HG02973 (cell line): ENCODE measurements around the gene CSK.

ENCODE experiments used
- ATAC-seq: cut with Tn5 transposase; IDR thresholded peaks from one replicate; pipeline ENCODE4 v1.9.1; 2021; ENCODE audit warnings: moderate library complexity; ENCODE audit not compliant: unreplicated experiment

CSK gene

GRCh38 chr15:74799856-74800558 lies 18.1 kb downstream of the CSK start:
- peak; percentile 50 for ATAC-seq

DNA sequence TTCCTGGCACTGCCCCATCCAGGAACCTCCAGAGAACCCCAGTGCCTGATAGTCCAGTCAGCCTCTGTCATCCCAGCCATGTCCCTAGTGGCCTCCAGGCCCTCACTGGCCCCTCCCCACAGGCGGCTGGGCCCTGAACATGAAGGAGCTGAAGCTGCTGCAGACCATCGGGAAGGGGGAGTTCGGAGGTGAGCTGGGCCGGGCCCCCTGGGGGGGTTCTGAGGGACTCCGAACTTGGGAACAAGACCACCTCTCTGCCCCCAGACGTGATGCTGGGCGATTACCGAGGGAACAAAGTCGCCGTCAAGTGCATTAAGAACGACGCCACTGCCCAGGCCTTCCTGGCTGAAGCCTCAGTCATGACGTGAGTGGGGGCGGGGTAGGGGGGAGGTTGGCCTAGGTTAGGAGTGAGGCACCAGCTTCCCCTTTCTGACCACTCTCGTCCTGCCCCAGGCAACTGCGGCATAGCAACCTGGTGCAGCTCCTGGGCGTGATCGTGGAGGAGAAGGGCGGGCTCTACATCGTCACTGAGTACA lies 18.7 kb downstream of the CSK start:
- no peak for ATAC-seq

GRCh38 chr15:74801311-74801997 lies 19.6 kb downstream of the CSK start:
- no peak for ATAC-seq

GRCh38 chr15:74802290-74802689 lies 20.4 kb downstream of the CSK start:
- ATAC-seq, result no peak

GRCh38 chr15:74802862-74803447 lies 21.1 kb downstream of the CSK start:
- ATAC-seq, result no peak

DNA sequence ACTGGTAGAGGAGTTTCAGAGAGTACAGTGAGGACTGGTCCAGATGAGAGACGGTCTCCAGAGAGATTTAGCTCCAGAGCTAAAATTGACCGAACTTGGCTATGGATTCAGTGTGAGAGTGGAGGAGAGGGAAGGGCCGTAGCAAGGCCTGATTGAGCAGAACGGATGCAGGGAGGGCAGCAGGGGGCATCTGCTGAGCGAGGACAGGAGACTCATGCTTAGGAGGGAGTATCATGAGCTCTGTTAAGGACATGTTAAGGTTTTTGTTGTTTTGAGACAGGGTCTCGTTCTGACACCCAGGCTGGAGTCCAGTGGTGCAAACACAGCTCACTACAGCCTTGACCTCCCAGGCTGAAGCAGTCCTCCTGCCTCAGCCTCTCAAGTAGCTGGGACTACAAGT lies 23.1 kb downstream of the CSK start:
- ATAC-seq, result no peak

DNA sequence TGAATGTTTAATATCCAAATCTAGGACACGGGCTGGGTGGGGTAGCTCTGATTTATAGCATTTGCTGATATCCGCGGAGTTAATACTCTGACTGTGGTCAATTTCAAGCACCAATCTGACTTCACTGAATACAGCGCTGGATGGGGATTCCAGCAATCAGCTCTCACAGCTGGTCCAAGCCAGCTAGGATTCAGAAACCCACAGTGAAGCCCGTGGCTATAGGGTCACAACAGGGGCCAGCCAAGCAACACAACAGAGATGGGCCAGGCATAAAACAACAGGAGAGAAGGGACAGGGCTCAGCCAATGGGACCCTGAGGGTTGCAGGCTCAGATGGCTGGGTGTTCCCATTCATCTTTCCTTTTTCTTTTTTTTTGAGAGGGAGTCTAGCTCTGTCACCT lies 25.4 kb downstream of the CSK start:
- no peak for ATAC-seq

GRCh38 chr15:74808078-74808839 lies 26.4 kb downstream of the CSK start:
- ATAC-seq, result no peak

- ATAC-seq, result no peak
Observed at GRCh38 chr15:74808840-74809229, 27.0 kb downstream of the CSK start.

GRCh38 chr15:74809242-74809641 lies 27.4 kb downstream of the CSK start:
- no peak for ATAC-seq

DNA sequence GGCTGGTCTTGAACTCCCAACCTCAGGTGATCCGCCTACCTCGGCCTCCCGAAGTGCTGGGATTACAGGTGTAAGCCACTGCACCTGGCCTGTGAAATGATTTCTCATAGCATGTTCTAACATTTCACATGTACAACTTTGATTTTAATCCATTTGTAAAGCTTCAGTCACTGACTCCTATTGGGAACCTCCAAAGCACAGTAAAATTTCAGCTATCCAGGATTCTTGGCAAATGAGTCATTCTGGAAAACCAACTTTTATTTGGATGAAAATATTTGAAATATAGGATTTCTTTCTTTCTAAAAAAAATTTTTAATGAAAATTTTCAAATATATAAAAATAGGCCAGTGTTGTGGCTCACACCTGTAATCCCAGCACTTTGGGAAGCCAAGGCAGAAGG lies 28.1 kb downstream of the CSK start:
- ATAC-seq, result no peak

GRCh38 chr15:74812533-74812932 lies 30.7 kb downstream of the CSK start, which contains the start of gene LMAN1L:
LMAN1L (plus strand) TSS chr15:74812835; CDS start chr15:74812855, 20 bp downstream.
- ATAC-seq, result no peak

DNA sequence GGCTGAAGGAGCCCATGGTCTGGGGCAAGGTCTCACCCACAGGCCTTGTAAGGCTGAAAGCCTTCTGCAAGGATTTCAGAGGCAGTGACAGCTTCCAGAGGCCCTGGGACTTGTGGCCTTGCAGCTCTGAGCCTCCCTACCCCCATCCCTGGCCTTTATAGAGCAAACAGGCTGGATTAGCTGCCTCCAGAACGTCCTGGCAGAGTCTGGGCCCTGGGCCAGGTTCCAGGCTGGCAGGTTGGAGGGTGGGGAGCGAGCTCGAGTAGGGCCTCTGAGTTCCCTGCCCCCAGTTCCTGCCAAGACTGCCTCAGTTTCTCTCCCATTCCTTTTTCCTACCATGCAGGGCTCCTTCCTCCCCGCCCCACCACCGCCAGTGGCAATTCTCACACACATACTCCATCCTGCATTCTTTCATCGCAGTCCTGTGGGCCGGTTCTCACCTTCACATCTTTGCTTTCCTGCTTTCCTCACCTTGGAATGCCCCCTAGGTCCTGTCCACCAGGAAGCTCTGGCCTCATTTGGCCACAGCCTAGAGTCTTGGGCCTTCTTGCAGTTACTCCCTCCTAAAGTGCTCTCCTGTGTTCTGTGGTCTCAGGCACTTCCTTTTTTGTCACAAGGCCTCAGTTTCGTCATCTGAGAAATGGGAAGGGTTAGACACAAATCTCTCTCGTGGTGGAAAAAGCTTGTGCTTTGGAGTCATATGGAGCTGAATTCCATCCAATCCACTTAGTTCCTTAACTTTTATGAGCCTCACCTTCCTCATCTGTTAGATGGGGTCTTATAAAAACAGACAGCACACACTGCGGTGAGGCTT lies 33.4 kb downstream of the CSK start:
- ATAC-seq, result no peak

GRCh38 chr15:74815961-74816360 lies 34.1 kb downstream of the CSK start:
- ATAC-seq, result no peak

DNA sequence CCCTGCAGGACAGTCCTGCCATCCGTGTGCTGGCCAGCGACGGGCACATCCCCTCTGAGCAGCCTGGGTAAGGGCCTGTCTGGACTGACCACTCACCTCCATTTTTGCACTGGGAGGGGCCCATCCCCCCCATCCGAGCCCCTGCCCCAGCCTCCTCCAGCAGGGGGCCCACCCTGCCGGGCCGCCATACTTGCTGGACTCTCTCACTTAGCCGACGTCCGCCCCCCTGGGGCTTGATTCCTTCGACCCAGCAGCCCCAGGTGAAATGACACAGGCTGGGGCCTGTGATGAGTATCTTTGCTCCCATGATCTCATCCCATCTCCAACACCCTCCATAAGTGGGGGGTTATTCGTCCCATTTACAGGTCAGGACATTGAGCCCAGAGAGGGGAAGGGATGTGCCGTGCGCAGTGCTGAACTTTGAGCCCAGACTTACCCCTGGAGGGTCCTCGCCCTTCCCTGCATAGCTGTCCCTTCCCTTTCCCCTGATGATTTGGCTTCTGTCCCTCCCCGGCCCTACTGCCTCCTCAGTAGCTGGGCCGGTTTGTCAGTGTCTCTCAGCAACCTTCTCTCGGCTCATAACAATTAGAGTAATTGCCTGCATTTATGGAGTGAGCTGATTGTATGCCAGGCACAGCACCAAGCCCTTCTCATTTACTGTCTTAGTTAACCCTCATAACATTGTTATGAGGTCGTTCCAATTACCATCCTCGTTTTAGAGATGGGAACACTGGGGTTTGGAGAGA lies 34.9 kb downstream of the CSK start:
- ATAC-seq, result no peak

DNA sequence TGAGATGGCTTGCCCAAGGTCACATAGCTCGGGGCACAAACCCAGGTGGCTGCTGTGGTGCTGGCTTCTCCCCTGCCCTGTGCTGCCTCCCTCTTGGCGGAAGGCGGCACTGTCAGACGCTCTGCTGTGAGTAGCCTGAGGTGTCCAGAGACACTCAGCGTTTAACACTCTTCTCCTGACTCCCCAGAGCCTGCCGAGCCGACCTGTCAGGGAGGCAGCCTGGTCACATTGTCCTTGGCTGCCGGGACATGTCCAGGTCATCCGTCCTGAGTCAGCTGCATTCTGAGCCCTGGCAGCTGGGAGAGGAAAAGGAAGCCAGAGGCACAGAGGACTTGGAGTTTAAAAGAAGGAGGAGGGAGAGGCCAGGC lies 35.5 kb downstream of the CSK start:
- no peak for ATAC-seq

- no peak for ATAC-seq
Observed at GRCh38 chr15:74820056-74820455, 38.2 kb downstream of the CSK start.

DNA sequence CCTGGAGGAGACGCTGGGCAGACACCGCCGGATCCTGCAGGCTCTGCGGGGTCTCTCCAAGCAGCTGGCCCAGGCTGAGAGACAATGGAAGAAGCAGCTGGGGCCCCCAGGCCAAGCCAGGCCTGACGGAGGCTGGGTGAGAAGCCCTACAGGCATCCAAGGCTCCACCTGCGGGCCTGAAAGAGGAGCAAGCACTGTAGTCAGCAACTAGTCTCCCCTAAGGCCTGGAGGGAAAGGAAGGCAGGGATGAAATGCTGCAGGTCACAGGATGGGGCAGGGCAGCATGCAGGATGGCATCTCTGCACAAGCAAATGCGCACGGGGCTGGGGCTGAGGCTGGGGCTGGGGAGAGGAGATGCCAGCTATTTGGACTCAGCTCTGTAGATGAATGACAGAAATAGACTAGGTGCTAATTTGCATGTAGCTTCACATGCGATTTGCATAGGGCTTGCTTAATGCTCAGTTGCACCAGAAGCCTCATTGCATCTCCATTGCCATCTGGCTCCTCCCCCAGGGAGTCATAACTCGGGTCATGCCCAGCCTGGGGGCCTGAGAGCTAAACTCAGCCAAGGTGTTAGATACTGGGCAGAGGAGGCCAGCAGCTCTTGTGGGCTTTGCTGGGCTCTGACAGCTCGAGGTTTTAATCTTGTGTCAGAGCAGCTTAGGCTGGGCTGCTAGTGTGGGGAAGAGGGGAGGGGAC lies 39.4 kb downstream of the CSK start:
- peak; percentile 70 for ATAC-seq

DNA sequence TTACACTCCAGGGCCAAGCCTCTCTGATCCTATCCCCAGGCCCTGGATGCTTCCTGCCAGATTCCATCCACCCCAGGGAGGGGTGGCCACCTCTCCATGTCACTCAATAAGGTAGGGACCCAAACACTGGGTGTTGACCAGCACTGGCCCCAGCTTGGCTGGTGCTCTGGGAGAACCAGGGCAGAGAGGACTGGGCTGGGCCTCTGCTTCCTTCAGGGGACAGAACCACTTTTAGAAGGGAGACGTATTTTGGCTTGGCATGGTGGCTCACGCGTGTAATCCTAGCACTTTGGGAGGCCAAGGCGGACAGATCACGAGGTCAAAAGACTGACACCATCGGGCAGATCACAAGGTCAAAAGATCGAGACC lies 39.9 kb downstream of the CSK start:
- no peak for ATAC-seq
